Osteocyte (in vitro differentiated cells): ENCODE measurements around the gene HDAC4. TPM values are rescaled to one million over a fixed set of nuclear protein-coding genes. Genes with fewer than 3 reads are reported as not detected.

Source experiments
- DNase-seq: peaks from one replicate; pipeline ENCODE4 v3.0.0; 2021; ENCODE audit warnings: mixed read lengths; ENCODE audit not compliant: unreplicated experiment; ENCODE audit errors: extremely low spot score
- H3K27ac Mint-ChIP-seq: one replicate; pipeline ENCODE4 v1.8.0; 2021; ENCODE audit warnings: mild to moderate bottlenecking, mixed read lengths; ENCODE audit not compliant: unreplicated experiment
- H3K27me3 Mint-ChIP-seq: one replicate; pipeline ENCODE4 v1.8.0; 2021; ENCODE audit warnings: mixed read lengths; ENCODE audit not compliant: unreplicated experiment
- H3K36me3 Mint-ChIP-seq: one replicate; pipeline ENCODE4 v1.8.0; 2021; ENCODE audit warnings: mixed read lengths; ENCODE audit not compliant: unreplicated experiment
- H3K4me1 Mint-ChIP-seq: one replicate; pipeline ENCODE4 v1.8.0; 2021; ENCODE audit warnings: mixed read lengths; ENCODE audit not compliant: unreplicated experiment
- H3K4me3 Mint-ChIP-seq: one replicate; pipeline ENCODE4 v1.8.0; 2021; ENCODE audit warnings: mild to moderate bottlenecking, moderate library complexity, mixed read lengths; ENCODE audit not compliant: unreplicated experiment
- H3K9me3 Mint-ChIP-seq: one replicate; pipeline ENCODE4 v1.8.0; 2021; ENCODE audit warnings: mixed read lengths; ENCODE audit not compliant: unreplicated experiment
- CTCF ChIP-seq: fragments of 200-600 bp; sonication (generic); IDR thresholded peaks from 2 replicates; pipeline ENCODE4 v1.5.0; 2021; ENCODE audit warnings: antibody characterized with exemption, mild to moderate bottlenecking, moderate library complexity
- total RNA-seq: library from RNA; stranded (reverse); gene quantifications from 2 replicates; pipeline ENCODE4 v1.2.1, GENCODE V29; 2021

Gene HDAC4
- total RNA-seq, 1 donor from 2014 or later = 30.3 TPM

GRCh38 chr2:239274391-239275043 lies 126.3 kb downstream of the HDAC4 start:
- Mint-ChIP-seq H3K27me3 (no peaks in the 10 kb centered on the region), H3K9me3 (no peaks in the 10 kb centered on the region), H3K36me3 (no peaks in the 10 kb centered on the region), H3K4me1 (peaks cover 22% of the 10 kb centered on the region), H3K4me3 (no peak overlapping the region), H3K27ac (peak overlapping the region; percentile 85)
- DNase-seq = no peak
- TF ChIP-seq CTCF = no peak

GRCh38 chr2:239273280-239274234 lies 127.3 kb downstream of the HDAC4 start:
- no peak overlapping the region for H3K4me3 Mint-ChIP-seq
- H3K36me3 Mint-ChIP-seq = no peaks in the 10 kb centered on the region
- no peak overlapping the region for H3K27ac Mint-ChIP-seq
- H3K27me3 Mint-ChIP-seq = no peaks in the 10 kb centered on the region
- H3K9me3 Mint-ChIP-seq = no peaks in the 10 kb centered on the region
- DNase-seq = no peak
- no peak for TF ChIP-seq CTCF
- peaks cover 13% of the 10 kb centered on the region for H3K4me1 Mint-ChIP-seq

- Mint-ChIP-seq H3K36me3 (no peaks in the 10 kb centered on the region), H3K27ac (peak overlapping the region; percentile 10), H3K4me1 (peaks cover 23% of the 10 kb centered on the region), H3K9me3 (no peaks in the 10 kb centered on the region), H3K27me3 (no peaks in the 10 kb centered on the region), H3K4me3 (no peak overlapping the region)
- no peak for TF ChIP-seq CTCF
- DNase-seq = no peak
Measured at GRCh38 chr2:239272626-239273025, 128.2 kb downstream of the HDAC4 start.

- H3K27me3 Mint-ChIP-seq = no peaks in the 10 kb centered on the region
- H3K9me3 Mint-ChIP-seq = no peaks in the 10 kb centered on the region
- peak overlapping the region; percentile 12 for H3K27ac Mint-ChIP-seq
- H3K4me1 Mint-ChIP-seq = peaks cover 30% of the 10 kb centered on the region
- DNase-seq = no peak
- TF ChIP-seq CTCF = no peak
- H3K4me3 Mint-ChIP-seq = no peak overlapping the region
- H3K36me3 Mint-ChIP-seq = no peaks in the 10 kb centered on the region
Measured at GRCh38 chr2:239271882-239272281, 128.9 kb downstream of the HDAC4 start.

GRCh38 chr2:239271471-239271870 lies 129.3 kb downstream of the HDAC4 start:
- no peak overlapping the region for H3K4me3 Mint-ChIP-seq
- H3K36me3 Mint-ChIP-seq = no peaks in the 10 kb centered on the region
- H3K4me1 Mint-ChIP-seq = peaks cover 34% of the 10 kb centered on the region
- H3K9me3 Mint-ChIP-seq = no peaks in the 10 kb centered on the region
- no peak for TF ChIP-seq CTCF
- no peaks in the 10 kb centered on the region for H3K27me3 Mint-ChIP-seq
- DNase-seq = no peak
- no peak overlapping the region for H3K27ac Mint-ChIP-seq
